Loucy (cell line): Measurements from ENCODE around the gene MPO.

Experiments
- H2AFZ ChIP-seq: fragments of 200-600 bp; sonication (generic); 2 replicates; pipeline ENCODE4 v1.6.0; 2016; ENCODE audit warnings: antibody characterized with exemption, mild to moderate bottlenecking, low read length, moderate library complexity
- H3F3A ChIP-seq: fragments of 200-600 bp; 2 replicates; pipeline ENCODE4 v1.6.0; 2016; ENCODE audit warnings: antibody characterized with exemption, low read depth, mild to moderate bottlenecking
- H3K27me3 ChIP-seq: fragments of 200-600 bp; sonication (generic); 2 replicates; pipeline ENCODE4 v1.6.1; 2014; ENCODE audit warnings: low read length, mild to moderate bottlenecking; ENCODE audit not compliant: insufficient read depth, poor library complexity, severe bottlenecking
- H3K36me3 ChIP-seq: fragments of 200-600 bp; sonication (generic); 2 replicates; pipeline ENCODE4 v1.6.1; 2016; ENCODE audit warnings: low read length; ENCODE audit not compliant: insufficient read depth
- H3K4me1 ChIP-seq: fragments of 200-600 bp; sonication (generic); 2 replicates; pipeline ENCODE4 v1.5.1; 2014; ENCODE audit warnings: low read length, mild to moderate bottlenecking; ENCODE audit not compliant: insufficient read depth, poor library complexity, severe bottlenecking
- H3K4me2 ChIP-seq: fragments of 200-600 bp; sonication (generic); 2 replicates; pipeline ENCODE4 v1.6.0; 2014; ENCODE audit warnings: antibody characterized with exemption, low read length, low read depth, mild to moderate bottlenecking; ENCODE audit not compliant: poor library complexity, severe bottlenecking
- H3K4me3 ChIP-seq: fragments of 200-600 bp; sonication (generic); 2 replicates; pipeline ENCODE4 v1.5.1; 2014; ENCODE audit warnings: low read length, mild to moderate bottlenecking, mixed read lengths; ENCODE audit not compliant: poor library complexity, severe bottlenecking
- H3K79me2 ChIP-seq: fragments of 200-600 bp; sonication (generic); 2 replicates; pipeline ENCODE4 v1.6.1; 2014; ENCODE audit warnings: low read length; ENCODE audit not compliant: insufficient read depth
- H3K9ac ChIP-seq: fragments of 200-600 bp; sonication (generic); 2 replicates; pipeline ENCODE4 v1.6.0; 2014; ENCODE audit warnings: mild to moderate bottlenecking, low read depth, low read length, moderate library complexity; ENCODE audit not compliant: poor library complexity, severe bottlenecking
- H3K9me2 ChIP-seq: fragments of 200-600 bp; sonication (generic); replicated peaks from 2 replicates; pipeline ENCODE4 v1.6.1; 2016; ENCODE audit warnings: low read depth, low read length, mixed read lengths
- H3K9me3 ChIP-seq: fragments of 200-600 bp; sonication (generic); 2 replicates; pipeline ENCODE4 v1.6.1; 2014; ENCODE audit warnings: mild to moderate bottlenecking, antibody characterized with exemption, low read length, low read depth; ENCODE audit not compliant: insufficient read depth
- H4K20me1 ChIP-seq: fragments of 200-600 bp; sonication (generic); 2 replicates; pipeline ENCODE4 v1.6.0; 2014; ENCODE audit warnings: antibody characterized with exemption, low read length, mild to moderate bottlenecking; ENCODE audit not compliant: insufficient read depth, poor library complexity, severe bottlenecking
- EZH2phosphoT487 ChIP-seq: fragments of 200-600 bp; IDR thresholded peaks from 2 replicates; pipeline ENCODE4 v1.6.1; 2018; ENCODE audit warnings: antibody characterized with exemption, mild to moderate bottlenecking, moderate library complexity, borderline replicate concordance
- TF ChIP-seq, protein P1 (sequence below): fragments of 200-600 bp; sonication (generic); conservative IDR thresholded peaks from 2 replicates; pipeline ENCODE4 v1.5.1; 2014; ENCODE audit warnings: mild to moderate bottlenecking, antibody characterized with exemption, low read length

MPO gene

DNA sequence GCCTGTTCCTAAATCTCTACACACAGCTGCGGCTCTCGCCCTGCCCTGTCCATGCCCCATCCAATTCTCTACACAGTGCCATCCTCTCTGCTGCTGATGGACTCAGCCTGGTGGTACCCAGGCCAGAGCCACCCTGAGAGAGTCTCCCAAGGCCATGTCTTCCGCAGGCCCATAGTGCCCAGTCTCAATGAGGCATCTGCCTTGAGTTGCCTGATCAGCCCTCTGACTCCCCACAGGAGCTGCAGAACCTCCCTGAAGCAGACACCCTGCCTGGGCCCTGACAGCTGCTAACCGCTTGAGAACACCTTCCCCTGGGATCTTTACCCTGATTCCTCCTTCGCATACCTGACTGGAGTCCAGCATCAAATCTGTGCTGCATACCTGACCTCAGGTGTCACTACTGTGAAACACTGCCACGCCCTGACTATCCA, 34.6 kb upstream of the MPO start:
- H3K4me1 ChIP-seq = peaks cover 15% of the 10 kb centered on the region
- no peaks in the 10 kb centered on the region for H3F3A ChIP-seq
- no peaks in the 10 kb centered on the region for H3K27me3 ChIP-seq
- H2AFZ ChIP-seq = no peak overlapping the region
- TF ChIP-seq, protein P1, sequence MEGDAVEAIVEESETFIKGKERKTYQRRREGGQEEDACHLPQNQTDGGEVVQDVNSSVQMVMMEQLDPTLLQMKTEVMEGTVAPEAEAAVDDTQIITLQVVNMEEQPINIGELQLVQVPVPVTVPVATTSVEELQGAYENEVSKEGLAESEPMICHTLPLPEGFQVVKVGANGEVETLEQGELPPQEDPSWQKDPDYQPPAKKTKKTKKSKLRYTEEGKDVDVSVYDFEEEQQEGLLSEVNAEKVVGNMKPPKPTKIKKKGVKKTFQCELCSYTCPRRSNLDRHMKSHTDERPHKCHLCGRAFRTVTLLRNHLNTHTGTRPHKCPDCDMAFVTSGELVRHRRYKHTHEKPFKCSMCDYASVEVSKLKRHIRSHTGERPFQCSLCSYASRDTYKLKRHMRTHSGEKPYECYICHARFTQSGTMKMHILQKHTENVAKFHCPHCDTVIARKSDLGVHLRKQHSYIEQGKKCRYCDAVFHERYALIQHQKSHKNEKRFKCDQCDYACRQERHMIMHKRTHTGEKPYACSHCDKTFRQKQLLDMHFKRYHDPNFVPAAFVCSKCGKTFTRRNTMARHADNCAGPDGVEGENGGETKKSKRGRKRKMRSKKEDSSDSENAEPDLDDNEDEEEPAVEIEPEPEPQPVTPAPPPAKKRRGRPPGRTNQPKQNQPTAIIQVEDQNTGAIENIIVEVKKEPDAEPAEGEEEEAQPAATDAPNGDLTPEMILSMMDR = no peak
- no peak for TF ChIP-seq EZH2phosphoT487
- H3K9me2 ChIP-seq = no peaks in the 10 kb centered on the region
- no peaks in the 10 kb centered on the region for H3K9me3 ChIP-seq
- no peak overlapping the region for H3K4me3 ChIP-seq
- no peak overlapping the region for H3K9ac ChIP-seq
- peaks cover 46% of the 10 kb centered on the region; the same call in 1 of the 2 replicates for H3K36me3 ChIP-seq
- H3K4me2 ChIP-seq = no peak overlapping the region
- peaks cover 18% of the 10 kb centered on the region for H3K79me2 ChIP-seq
- peaks cover 18% of the 10 kb centered on the region for H4K20me1 ChIP-seq

- Histone ChIP-seq H3K27me3 (no peaks in the 10 kb centered on the region), H3K4me3 (no peak overlapping the region), H3F3A (no peaks in the 10 kb centered on the region), H3K9me2 (no peaks in the 10 kb centered on the region), H3K4me2 (no peak overlapping the region), H3K36me3 (peaks cover 46% of the 10 kb centered on the region; the same call in 1 of the 2 replicates), H3K9ac (no peak overlapping the region), H4K20me1 (peaks cover 18% of the 10 kb centered on the region), H3K9me3 (no peaks in the 10 kb centered on the region), H3K4me1 (peaks cover 15% of the 10 kb centered on the region), H2AFZ (no peak overlapping the region), H3K79me2 (peaks cover 15% of the 10 kb centered on the region)
- TF ChIP-seq EZH2phosphoT487 = no peak
- TF ChIP-seq, protein P1 = no peak
Measured at GRCh38 chr17:58314706-58315015, 33.9 kb upstream of the MPO start.

- Histone ChIP-seq H3K79me2 (peaks cover 9% of the 10 kb centered on the region), H3K4me1 (peaks cover 15% of the 10 kb centered on the region), H3K4me2 (no peak overlapping the region), H3F3A (no peaks in the 10 kb centered on the region), H3K9me2 (no peaks in the 10 kb centered on the region), H4K20me1 (peaks cover 12% of the 10 kb centered on the region), H3K9ac (no peak overlapping the region), H3K36me3 (peaks cover 45% of the 10 kb centered on the region; the same call in 1 of the 2 replicates), H3K9me3 (no peaks in the 10 kb centered on the region), H3K4me3 (no peak overlapping the region), H2AFZ (no peak overlapping the region), H3K27me3 (no peaks in the 10 kb centered on the region)
- TF ChIP-seq EZH2phosphoT487 = no peak
- TF ChIP-seq, protein P1 = no peak
Measured at GRCh38 chr17:58313815-58314705, 33.3 kb upstream of the MPO start.
